Glutamatergic neuron (in vitro differentiated cells): ENCODE data around the gene C17orf113. TPM values are rescaled to one million over a fixed set of nuclear protein-coding genes. Genes with fewer than 3 reads are reported as not detected.

Experiments
- DNase-seq: peaks from one replicate; pipeline ENCODE4 v3.0.0; 2022
- H3K27ac Mint-ChIP-seq: one replicate; pipeline ENCODE4 v1.8.0; 2020; ENCODE audit warnings: mild to moderate bottlenecking, mixed read lengths, inconsistent platforms; ENCODE audit not compliant: unreplicated experiment
- H3K27me3 Mint-ChIP-seq: one replicate; pipeline ENCODE4 v1.8.0; 2020; ENCODE audit warnings: mild to moderate bottlenecking, moderate library complexity, mixed read lengths, inconsistent platforms; ENCODE audit not compliant: unreplicated experiment
- H3K36me3 Mint-ChIP-seq: one replicate; pipeline ENCODE4 v1.8.0; 2020; ENCODE audit warnings: mild to moderate bottlenecking, mixed read lengths, inconsistent platforms; ENCODE audit not compliant: unreplicated experiment
- H3K4me1 Mint-ChIP-seq: one replicate; pipeline ENCODE4 v1.8.0; 2020; ENCODE audit warnings: mild to moderate bottlenecking, low read depth, mixed read lengths, inconsistent platforms; ENCODE audit not compliant: unreplicated experiment
- H3K4me3 Mint-ChIP-seq: one replicate; pipeline ENCODE4 v1.8.0; 2020; ENCODE audit warnings: mild to moderate bottlenecking, mixed read lengths, inconsistent platforms; ENCODE audit not compliant: unreplicated experiment
- H3K9me3 Mint-ChIP-seq: one replicate; pipeline ENCODE4 v1.8.0; 2020; ENCODE audit warnings: mild to moderate bottlenecking, moderate library complexity, mixed read lengths, inconsistent platforms; ENCODE audit not compliant: unreplicated experiment
- CTCF ChIP-seq: fragments of 200-600 bp; sonication (generic); IDR thresholded peaks from one replicate; pipeline ENCODE4 v1.5.0; 2021; ENCODE audit not compliant: partially characterized antibody, unreplicated experiment
- total RNA-seq: library from RNA; stranded (reverse); fragmentation: NEBNext Ultra II Directional; extraction: Animal tissue kit (Norgen Biotek cat#: 25700); gene quantifications from one replicate; pipeline ENCODE4 v1.2.1, GENCODE V29; 2021; ENCODE audit not compliant: unreplicated experiment

The C17orf113 gene
- total RNA-seq, 1 donor from 2014 or later, result 2.4 TPM

- peak; percentile 96 for TF ChIP-seq CTCF
- peak; percentile 97 for DNase-seq
- peak within 1 kb of the TSS; percentile 95 for H3K4me3 Mint-ChIP-seq
- peak within 1 kb of the TSS; percentile 90 for H3K27ac Mint-ChIP-seq
- peaks cover 12% of the 10 kb centered on the region for H3K9me3 Mint-ChIP-seq
- H3K4me1 Mint-ChIP-seq, result peaks cover 19% of the 10 kb centered on the region
- peaks cover 7% of the 10 kb centered on the region for H3K27me3 Mint-ChIP-seq
- H3K36me3 Mint-ChIP-seq, result no peaks in the 10 kb centered on the region
Measured at GRCh38 chr17:42019509-42020404, 30.6 kb downstream of the C17orf113 start, which contains the start of gene NKIRAS2. Gene NKIRAS2 (plus strand): TSS chr17:42020090. CDS start chr17:42021578, 1,488 bp downstream.

GRCh38 chr17:42018988-42019387, 31.4 kb downstream of the C17orf113 start:
- peaks cover 19% of the 10 kb centered on the region for H3K4me1 Mint-ChIP-seq
- H3K4me3 Mint-ChIP-seq, result peak overlapping the region; percentile 95
- no peak for DNase-seq
- no peak for TF ChIP-seq CTCF
- peaks cover 7% of the 10 kb centered on the region for H3K27me3 Mint-ChIP-seq
- peaks cover 12% of the 10 kb centered on the region for H3K9me3 Mint-ChIP-seq
- peak overlapping the region; percentile 72 for H3K27ac Mint-ChIP-seq
- H3K36me3 Mint-ChIP-seq, result no peaks in the 10 kb centered on the region

- Mint-ChIP-seq H3K4me1 (peaks cover 21% of the 10 kb centered on the region), H3K27ac (peak overlapping the region; percentile 88), H3K36me3 (no peaks in the 10 kb centered on the region), H3K9me3 (peaks cover 12% of the 10 kb centered on the region), H3K27me3 (peaks cover 7% of the 10 kb centered on the region), H3K4me3 (peak overlapping the region; percentile 95)
- TF ChIP-seq CTCF, result no peak
- DNase-seq, result no peak
Measured at GRCh38 chr17:42018339-42018738, 32.1 kb downstream of the C17orf113 start.

GRCh38 chr17:42017866-42018200, 32.6 kb downstream of the C17orf113 start:
- no peaks in the 10 kb centered on the region for H3K36me3 Mint-ChIP-seq
- H3K27ac Mint-ChIP-seq, result peak overlapping the region; percentile 88
- H3K9me3 Mint-ChIP-seq, result peaks cover 12% of the 10 kb centered on the region
- H3K4me1 Mint-ChIP-seq, result peaks cover 24% of the 10 kb centered on the region
- peaks cover 7% of the 10 kb centered on the region for H3K27me3 Mint-ChIP-seq
- no peak for TF ChIP-seq CTCF
- no peak for DNase-seq
- peak overlapping the region; percentile 95 for H3K4me3 Mint-ChIP-seq
